Karpas-422 (cell line): ENCODE data around the gene THOC6. TPM values are rescaled to one million over a fixed set of nuclear protein-coding genes. Genes with fewer than 3 reads are reported as not detected.

Experiments
- small RNA-seq: library from RNA; depleted of rRNA; stranded (forward); fragments of <200 nt; gene quantifications from one replicate; pipeline ENCODE3, GENCODE V24; 2014
- total RNA-seq: library from RNA; depleted of rRNA; stranded (reverse); fragments of >200 nt; shearing (Covaris generic); gene quantifications from 2 replicates; pipeline ENCODE4 v1.2.3, GENCODE V29; 2014; ENCODE audit warnings: low replicate concordance; rRNA removed

Gene THOC6
- total RNA-seq, 1 experiment from 2014 or later: 20.0 TPM

Small RNA genes within 50 kb of the gene (small RNA-seq; reads per million reads assigned to genes)
- gene LINC00514: not detected

Other genes starting within 250 kb of the THOC6 start
- 336 and 358 TPM in 2 replicates for gene ELOB, start 246.8 kb upstream of the THOC6 start, total RNA-seq
- not detected in 2 replicates for gene PRSS33, start 236.5 kb upstream of the THOC6 start, total RNA-seq
- not detected in 2 replicates for gene PRSS41, start 225.6 kb upstream of the THOC6 start, total RNA-seq
- not detected in 2 replicates for gene PRSS21, start 206.8 kb upstream of the THOC6 start, total RNA-seq
- not detected in 2 replicates for gene ZG16B, start 193.7 kb upstream of the THOC6 start, total RNA-seq
- not detected in 2 replicates for gene PRSS22, start 165.9 kb upstream of the THOC6 start, total RNA-seq
- 63.5 and 85.1 TPM in 2 replicates for gene FLYWCH2, start 140.8 kb upstream of the THOC6 start, total RNA-seq
- gene FLYWCH1, start 112.1 kb upstream of the THOC6 start, total RNA-seq: 11.0 and 22.7 TPM in 2 replicates
- gene KREMEN2, start 59.8 kb upstream of the THOC6 start, total RNA-seq: 3.4 and 8.5 TPM in 2 replicates
- gene PAQR4, start 54.7 kb upstream of the THOC6 start, total RNA-seq: 30.7 and 44.0 TPM in 2 replicates
- 17.6 and 30.3 TPM in 2 replicates for gene PKMYT1, start 43.6 kb upstream of the THOC6 start, total RNA-seq
- gene CLDN9, start 11.1 kb upstream of the THOC6 start, total RNA-seq: not detected in 2 replicates
- not detected in 2 replicates for gene CLDN6, start 5.9 kb upstream of the THOC6 start, total RNA-seq
- gene TNFRSF12A, start 3.7 kb upstream of the THOC6 start, total RNA-seq: 4.9 and 9.4 TPM in 2 replicates
- gene HCFC1R1, start 93 bp upstream of the THOC6 start, total RNA-seq: 51.7 and 67.8 TPM in 2 replicates
- gene BICDL2, start 12.9 kb downstream of the THOC6 start, total RNA-seq: not detected in 2 replicates
- 0.15 and 0.47 TPM in 2 replicates for gene MMP25, start 22.5 kb downstream of the THOC6 start, total RNA-seq
- gene IL32, start 41.6 kb downstream of the THOC6 start, total RNA-seq: not detected in 2 replicates
- gene ZSCAN10, start 75.3 kb downstream of the THOC6 start, total RNA-seq: not detected in 2 replicates
- gene ZNF205, start 88.6 kb downstream of the THOC6 start, total RNA-seq: not detected in 2 replicates
- 2.0 and 8.0 TPM in 2 replicates for gene ZNF213, start 111.0 kb downstream of the THOC6 start, total RNA-seq
- not detected in 2 replicates for gene OR1F1, start 164.2 kb downstream of the THOC6 start, total RNA-seq
- gene ZNF200, start 211.1 kb downstream of the THOC6 start, total RNA-seq: 8.5 and 12.1 TPM in 2 replicates
- gene MEFV, start 232.6 kb downstream of the THOC6 start, total RNA-seq: not detected in 2 replicates